ACC112 (cell line): ENCODE data around the gene GRID2.

ENCODE experiments used
- H2AFZ ChIP-seq: fragments of 200-600 bp; sonication (generic); one replicate; pipeline ENCODE4 v1.6.0; 2017; ENCODE audit warnings: antibody characterized with exemption, low read length; ENCODE audit not compliant: unreplicated experiment
- H3K27ac ChIP-seq: fragments of 200-600 bp; sonication (generic); 2 replicates; pipeline ENCODE4 v1.5.1; 2014; ENCODE audit warnings: low read depth, mild to moderate bottlenecking, antibody characterized with exemption, low read length, moderate library complexity
- H3K27me3 ChIP-seq: fragments of 200-600 bp; sonication (generic); 2 replicates; pipeline ENCODE4 v1.6.1; 2014; ENCODE audit warnings: mild to moderate bottlenecking, antibody characterized with exemption, low read length, moderate library complexity, mixed read lengths; ENCODE audit not compliant: insufficient read depth
- H3K36me3 ChIP-seq: fragments of 200-600 bp; sonication (generic); 2 replicates; pipeline ENCODE4 v1.6.1; 2016; ENCODE audit warnings: mild to moderate bottlenecking, antibody characterized with exemption, low read length, moderate library complexity, mixed read lengths; ENCODE audit not compliant: insufficient read depth
- H3K4me1 ChIP-seq: fragments of 200-600 bp; sonication (generic); one replicate; pipeline ENCODE4 v1.6.1; 2016; ENCODE audit warnings: low read length, mixed read lengths; ENCODE audit not compliant: insufficient read depth, unreplicated experiment, control insufficient read depth
- H3K4me3 ChIP-seq: fragments of 200-600 bp; sonication (generic); 2 replicates; pipeline ENCODE4 v1.5.1; 2014; ENCODE audit warnings: mild to moderate bottlenecking, low read depth, low read length
- H3K79me2 ChIP-seq: fragments of 200-600 bp; sonication (generic); one replicate; pipeline ENCODE4 v1.6.0; 2016; ENCODE audit warnings: low read length; ENCODE audit not compliant: control insufficient read depth, unreplicated experiment, insufficient read depth

Gene GRID2

GRCh38 chr4:93710101-93710846 is 1406.5 kb downstream of the GRID2 start:
- Histone ChIP-seq H3K4me3 (no peak overlapping the region), H3K4me1 (no peaks in the 10 kb centered on the region), H2AFZ (no peak overlapping the region), H3K36me3 (no peaks in the 10 kb centered on the region), H3K27me3 (no peaks in the 10 kb centered on the region), H3K27ac (no peak overlapping the region), H3K79me2 (no peaks in the 10 kb centered on the region)

DNA sequence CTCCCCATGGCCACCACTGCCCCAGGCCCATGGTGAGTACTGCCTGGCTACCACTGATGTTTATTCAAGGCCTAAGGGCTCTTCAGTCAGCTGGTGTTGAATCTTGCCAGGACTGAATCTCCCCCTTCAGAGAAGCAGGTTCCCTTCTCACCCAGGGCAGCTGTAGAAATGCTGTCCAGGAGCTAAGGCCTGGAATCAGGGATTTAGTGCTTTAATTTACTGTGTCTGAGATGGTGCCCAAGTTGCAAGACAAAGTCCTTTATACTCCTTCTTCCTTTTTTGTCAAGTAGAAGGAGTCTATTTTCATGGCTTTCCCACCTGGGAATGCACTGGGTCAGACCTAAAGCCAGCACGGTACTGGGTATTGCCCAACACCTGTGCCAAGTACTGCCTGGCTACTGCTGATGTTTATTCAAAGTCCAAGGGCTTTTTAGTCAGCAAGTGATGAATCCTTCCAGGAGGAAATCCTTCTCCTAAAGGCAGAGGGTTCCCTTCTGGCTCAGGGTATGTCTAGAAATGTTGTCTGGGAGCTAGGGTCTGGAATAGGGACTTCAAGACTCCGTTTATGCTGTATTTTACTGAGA is 1407.2 kb downstream of the GRID2 start:
- H2AFZ ChIP-seq: no peak overlapping the region
- H3K36me3 ChIP-seq: no peaks in the 10 kb centered on the region
- H3K4me1 ChIP-seq: no peaks in the 10 kb centered on the region
- H3K27me3 ChIP-seq: no peaks in the 10 kb centered on the region
- H3K79me2 ChIP-seq: no peaks in the 10 kb centered on the region
- H3K27ac ChIP-seq: no peak overlapping the region
- H3K4me3 ChIP-seq: no peak overlapping the region

- no peak overlapping the region for H2AFZ ChIP-seq
- H3K36me3 ChIP-seq: no peaks in the 10 kb centered on the region
- H3K27me3 ChIP-seq: no peaks in the 10 kb centered on the region
Observed at GRCh38 chr4:93718233-93718632, 1414.5 kb downstream of the GRID2 start.

GRCh38 chr4:93719552-93719951 is 1415.8 kb downstream of the GRID2 start:
- Histone ChIP-seq H3K4me3 (no peak overlapping the region), H3K27ac (no peak overlapping the region), H3K4me1 (no peaks in the 10 kb centered on the region), H3K36me3 (no peaks in the 10 kb centered on the region), H3K27me3 (no peaks in the 10 kb centered on the region), H3K79me2 (no peaks in the 10 kb centered on the region), H2AFZ (no peak overlapping the region)

More at GRCh38 chr4:93718233-93718632, 1414.5 kb downstream of the GRID2 start:
- Histone ChIP-seq H3K79me2 (no peaks in the 10 kb centered on the region), H3K4me3 (no peak overlapping the region), H3K27ac (no peak overlapping the region), H3K4me1 (no peaks in the 10 kb centered on the region)

DNA sequence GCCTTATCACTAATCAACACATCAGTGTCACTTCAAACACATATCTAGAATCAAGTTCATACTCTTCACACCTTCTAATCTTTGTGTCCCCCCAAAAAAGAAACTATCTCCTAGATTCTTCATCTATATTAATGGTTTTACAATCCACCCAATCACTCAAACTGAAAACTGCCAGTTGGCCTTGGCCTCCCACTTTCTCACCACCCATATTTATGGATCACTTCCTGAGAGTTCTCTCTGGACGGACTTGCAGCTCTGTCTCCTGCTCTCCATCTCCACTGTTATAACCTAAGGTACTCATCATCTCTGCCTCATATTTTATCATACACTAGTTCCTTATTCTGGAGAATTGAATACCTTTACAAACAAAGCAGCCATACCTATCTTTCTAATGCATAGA is 1418.7 kb downstream of the GRID2 start:
- Histone ChIP-seq H3K4me1 (no peaks in the 10 kb centered on the region), H3K27ac (no peak overlapping the region), H3K27me3 (no peaks in the 10 kb centered on the region), H3K79me2 (no peaks in the 10 kb centered on the region), H3K4me3 (no peak overlapping the region), H2AFZ (no peak overlapping the region), H3K36me3 (no peaks in the 10 kb centered on the region)

DNA sequence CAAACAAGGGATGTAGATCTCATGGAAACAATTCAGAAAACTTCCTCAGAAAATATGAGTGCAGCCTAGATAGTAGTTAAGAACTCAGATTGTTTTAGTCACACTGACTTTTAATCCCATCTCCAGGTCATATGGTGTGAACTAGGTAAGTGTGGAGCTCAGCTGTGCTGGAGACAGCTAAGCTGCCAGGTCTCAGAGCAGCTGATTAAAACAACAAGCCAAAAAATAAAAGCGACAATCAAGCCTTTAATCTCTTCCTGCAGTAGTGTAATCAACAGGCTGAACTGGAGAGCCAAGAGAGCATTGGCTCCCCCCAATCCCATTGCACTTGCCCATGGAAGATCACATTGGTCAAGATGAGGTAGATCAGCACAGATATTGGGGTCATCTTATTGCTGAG is 1426.5 kb downstream of the GRID2 start:
- Histone ChIP-seq H2AFZ (no peak overlapping the region), H3K36me3 (no peaks in the 10 kb centered on the region), H3K4me3 (no peak overlapping the region), H3K4me1 (no peaks in the 10 kb centered on the region), H3K27ac (no peak overlapping the region), H3K27me3 (no peaks in the 10 kb centered on the region), H3K79me2 (no peaks in the 10 kb centered on the region)

DNA sequence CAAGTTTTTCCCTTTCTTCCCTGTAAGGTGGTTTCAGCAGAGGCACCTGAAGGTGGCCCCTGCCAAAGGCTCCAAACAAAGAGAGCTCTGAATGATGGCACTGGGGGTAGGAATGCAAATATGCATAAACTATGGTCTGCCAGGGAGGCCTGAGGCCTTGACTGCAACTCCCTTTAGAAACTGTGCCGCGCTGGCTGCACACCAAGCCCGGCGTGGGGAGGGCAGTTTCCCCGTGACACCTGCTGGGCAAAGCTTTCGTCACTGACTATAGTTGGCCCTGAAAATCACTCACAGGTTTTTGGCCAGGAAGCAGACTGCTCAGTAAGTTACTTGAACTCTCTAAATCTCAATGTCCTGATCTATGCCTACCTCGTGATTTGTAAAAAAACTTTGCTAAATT is 1427.0 kb downstream of the GRID2 start:
- no peaks in the 10 kb centered on the region for H3K27me3 ChIP-seq
- H3K27ac ChIP-seq: no peak overlapping the region
- no peaks in the 10 kb centered on the region for H3K4me1 ChIP-seq
- no peak overlapping the region for H2AFZ ChIP-seq
- H3K36me3 ChIP-seq: no peaks in the 10 kb centered on the region
- H3K79me2 ChIP-seq: no peaks in the 10 kb centered on the region
- no peak overlapping the region for H3K4me3 ChIP-seq

DNA sequence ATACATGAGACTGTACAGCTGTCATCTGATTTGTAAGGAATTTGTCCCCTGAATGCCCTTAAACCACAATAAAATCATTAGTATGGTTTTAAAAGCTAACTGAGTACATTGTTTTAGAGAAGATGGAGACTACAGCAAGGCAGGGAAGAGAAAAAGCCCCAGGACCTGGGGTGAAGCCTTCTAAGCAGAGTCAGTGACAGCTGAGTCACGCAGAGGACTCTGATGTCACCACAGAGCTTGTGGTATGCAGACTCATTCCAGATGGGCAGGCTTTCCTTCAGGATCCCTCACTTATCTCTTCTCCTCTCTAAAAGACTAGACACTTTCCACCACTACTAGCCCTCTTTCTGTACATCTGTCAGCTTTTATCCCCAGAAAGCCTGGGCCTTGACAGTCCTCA is 1427.7 kb downstream of the GRID2 start:
- no peaks in the 10 kb centered on the region for H3K36me3 ChIP-seq
- no peak overlapping the region for H2AFZ ChIP-seq
- H3K4me3 ChIP-seq: no peak overlapping the region
- no peaks in the 10 kb centered on the region for H3K79me2 ChIP-seq
- no peak overlapping the region for H3K27ac ChIP-seq
- H3K27me3 ChIP-seq: no peaks in the 10 kb centered on the region
- H3K4me1 ChIP-seq: no peaks in the 10 kb centered on the region

- no peaks in the 10 kb centered on the region for H3K36me3 ChIP-seq
- no peaks in the 10 kb centered on the region for H3K4me1 ChIP-seq
Observed at GRCh38 chr4:93732509-93732908, 1428.7 kb downstream of the GRID2 start.

GRCh38 chr4:93740890-93741289 is 1437.1 kb downstream of the GRID2 start:
- H3K27me3 ChIP-seq: no peaks in the 10 kb centered on the region
- no peaks in the 10 kb centered on the region for H3K36me3 ChIP-seq
- H2AFZ ChIP-seq: no peak overlapping the region
- no peak overlapping the region for H3K27ac ChIP-seq
- H3K79me2 ChIP-seq: no peaks in the 10 kb centered on the region
- H3K4me3 ChIP-seq: no peak overlapping the region
- H3K4me1 ChIP-seq: no peaks in the 10 kb centered on the region

More at GRCh38 chr4:93732509-93732908, 1428.7 kb downstream of the GRID2 start:
- no peaks in the 10 kb centered on the region for H3K27me3 ChIP-seq
- H3K79me2 ChIP-seq: no peaks in the 10 kb centered on the region
- H2AFZ ChIP-seq: no peak overlapping the region
- no peak overlapping the region for H3K4me3 ChIP-seq
- H3K27ac ChIP-seq: no peak overlapping the region

- no peak overlapping the region for H2AFZ ChIP-seq
- H3K27ac ChIP-seq: no peak overlapping the region
- H3K27me3 ChIP-seq: no peaks in the 10 kb centered on the region
- H3K36me3 ChIP-seq: no peaks in the 10 kb centered on the region
- H3K4me3 ChIP-seq: no peak overlapping the region
- no peaks in the 10 kb centered on the region for H3K79me2 ChIP-seq
- no peaks in the 10 kb centered on the region for H3K4me1 ChIP-seq
Observed at GRCh38 chr4:93743022-93743421, 1439.3 kb downstream of the GRID2 start.
